ENCODE measurements around the gene SNX32. TPM values are rescaled to one million over a fixed set of nuclear protein-coding genes. Genes with fewer than 3 reads are reported as not detected.

The SNX32 gene
- total RNA-seq, 1 experiment from 2014 or later, result not detected

DNA sequence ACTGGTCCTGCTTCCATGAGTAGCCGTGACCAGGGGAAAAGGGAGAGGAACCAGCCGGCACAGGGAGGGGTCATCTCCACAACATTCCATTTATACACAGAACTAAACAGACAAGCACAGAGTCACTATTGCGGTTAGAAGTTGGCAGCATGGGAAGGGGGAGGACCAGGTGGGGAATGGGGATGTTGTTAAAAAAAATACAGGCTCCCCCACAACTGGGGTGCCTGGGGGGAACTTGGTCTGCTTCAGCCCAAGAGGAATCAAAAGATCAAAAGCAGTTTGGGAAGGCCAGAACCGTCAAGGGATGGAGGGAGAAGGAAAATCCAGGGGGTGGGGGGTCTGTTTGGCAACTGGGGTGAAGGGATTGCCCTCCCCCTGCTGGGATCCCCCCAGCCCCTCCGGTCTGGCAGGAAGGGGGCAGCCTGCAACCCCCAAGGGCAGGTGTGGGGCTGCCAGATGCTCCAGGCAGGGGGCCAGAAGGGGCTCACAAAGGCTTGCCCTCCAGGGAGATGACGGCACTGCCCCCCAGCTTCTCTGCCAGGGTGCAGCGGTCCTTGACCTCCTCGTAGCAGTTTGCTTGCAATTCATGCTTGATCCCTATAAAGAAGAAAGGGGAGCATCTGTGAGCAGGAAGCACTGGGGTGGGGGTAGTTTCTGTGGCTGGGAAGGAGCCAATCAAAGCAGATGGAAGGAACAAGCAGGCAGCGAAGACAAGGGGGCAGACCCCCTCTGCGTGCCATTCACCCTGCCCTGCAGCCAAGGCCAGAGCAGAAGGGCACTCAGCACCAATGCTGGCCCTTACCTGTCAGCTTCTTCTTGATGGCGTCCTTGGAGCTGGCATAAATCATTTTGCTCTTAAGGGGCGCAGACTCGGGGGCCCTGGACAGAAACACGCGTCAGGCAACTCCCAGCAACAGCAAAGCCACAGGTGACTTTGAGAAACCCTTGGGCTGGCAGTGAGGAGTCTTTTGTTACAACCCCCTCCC lies 21.4 kb downstream of the SNX32 start:
- no peak for DNase-seq (ENCODE audit: low read depth)

- no peak for DNase-seq (ENCODE audit: low read depth)
Observed at GRCh38 chr11:65855927-65856363, 22.2 kb downstream of the SNX32 start.

DNA sequence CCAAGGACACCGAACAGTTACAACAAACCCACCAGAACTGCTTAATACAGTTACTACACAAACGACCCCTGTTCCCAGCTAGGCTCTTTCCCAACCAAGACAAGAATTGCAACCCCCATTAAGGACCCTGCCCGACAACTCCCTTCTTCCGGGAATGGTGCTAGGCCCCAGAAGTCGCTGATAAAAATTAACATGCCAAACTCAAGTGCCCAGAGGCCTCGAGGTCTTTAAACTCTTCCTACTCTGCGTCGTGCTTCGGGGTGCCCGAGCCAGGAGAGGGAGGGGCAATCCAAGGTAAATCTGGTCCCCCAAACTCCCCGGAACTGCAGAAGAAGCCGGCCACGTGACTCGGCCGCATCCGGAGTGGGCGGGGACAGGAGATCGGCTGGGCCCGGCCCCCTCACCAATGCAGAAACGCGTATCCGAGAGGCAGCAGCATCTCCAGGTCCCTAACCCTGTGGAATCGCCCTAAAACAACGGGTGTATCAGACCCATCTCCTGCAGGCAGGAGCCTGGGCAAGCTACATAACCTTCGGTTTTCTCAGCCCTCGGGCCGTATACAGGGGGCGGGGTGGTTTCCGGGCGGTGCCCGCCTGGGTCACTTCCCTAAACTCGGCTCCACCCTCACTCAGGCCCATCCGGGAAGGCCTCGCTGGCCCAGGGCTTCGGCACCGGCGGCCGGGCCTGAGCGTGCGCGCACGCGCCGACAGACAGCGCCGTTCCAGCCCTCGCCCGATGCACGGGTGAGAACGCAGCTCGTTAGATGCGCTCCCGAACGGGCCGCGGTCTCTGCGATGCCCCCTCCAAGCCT lies 23.1 kb downstream of the SNX32 start:
- DNase-seq (ENCODE audit: low read depth), result peak; percentile 70

DNA sequence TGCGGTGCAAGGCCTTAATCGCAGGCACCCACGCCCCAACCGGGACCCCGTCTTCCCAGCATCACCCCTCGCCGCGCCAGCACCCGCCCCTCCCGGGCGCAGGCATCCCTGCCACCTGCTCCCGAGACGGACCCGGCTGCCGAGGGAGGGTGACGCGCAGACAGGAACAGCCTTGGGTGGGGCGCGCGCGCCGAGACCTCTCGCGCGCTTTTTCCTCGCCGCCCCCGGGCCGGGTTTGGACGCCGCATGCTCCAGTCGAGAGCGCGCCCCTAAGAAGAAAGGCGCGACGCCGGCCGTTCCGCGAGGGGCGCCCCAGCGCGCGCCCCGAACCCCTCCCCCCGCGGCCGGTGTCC lies 23.7 kb downstream of the SNX32 start:
- DNase-seq (ENCODE audit: low read depth), result no peak

DNA sequence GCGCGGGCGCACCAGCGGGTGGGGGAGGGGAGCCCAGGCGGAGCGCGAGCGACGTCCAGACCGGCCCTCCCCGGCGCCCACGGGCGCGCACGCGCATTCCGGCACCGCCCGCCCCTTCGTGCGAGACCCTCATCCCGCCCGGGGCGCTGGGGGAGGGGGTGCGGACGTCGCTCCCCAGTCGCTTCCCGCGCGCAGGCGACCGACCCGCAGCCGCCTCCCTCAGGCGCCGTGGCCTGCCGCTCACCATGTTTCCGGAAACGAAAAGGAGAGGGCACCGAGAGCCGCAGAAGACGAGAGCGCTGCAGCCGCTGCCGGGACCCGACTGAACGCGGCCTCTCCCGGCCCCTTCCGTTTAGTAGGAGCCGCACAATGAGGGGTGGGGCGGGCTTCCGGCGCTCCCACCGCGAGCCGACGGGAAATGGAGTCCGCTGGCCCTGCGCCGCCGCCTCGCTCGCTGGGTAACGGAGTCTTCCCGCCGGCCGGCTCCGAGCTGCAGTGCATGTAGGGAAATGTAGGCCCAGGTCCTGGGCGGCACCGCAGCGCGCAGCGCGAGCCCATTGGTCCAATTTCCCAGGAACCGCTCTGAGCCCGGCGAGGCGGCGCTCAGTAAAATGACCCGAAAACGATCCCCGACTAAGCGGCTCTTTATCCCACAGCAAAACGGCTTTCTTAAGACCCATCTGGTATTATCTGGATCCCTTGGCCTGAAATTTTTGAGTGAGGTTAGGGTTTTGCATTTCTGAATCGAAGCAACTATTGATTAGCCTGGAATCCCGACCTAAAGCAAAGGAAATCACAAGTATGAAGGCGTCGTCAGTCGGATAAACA lies 24.3 kb downstream of the SNX32 start, which contains the start of gene CFL1:
TSS of gene CFL1 (minus strand) at position 328 of the 828 bp plus-strand sequence. CDS start at position 247, 81 bp downstream.
- DNase-seq (ENCODE audit: low read depth), result peak; percentile 97

DNA sequence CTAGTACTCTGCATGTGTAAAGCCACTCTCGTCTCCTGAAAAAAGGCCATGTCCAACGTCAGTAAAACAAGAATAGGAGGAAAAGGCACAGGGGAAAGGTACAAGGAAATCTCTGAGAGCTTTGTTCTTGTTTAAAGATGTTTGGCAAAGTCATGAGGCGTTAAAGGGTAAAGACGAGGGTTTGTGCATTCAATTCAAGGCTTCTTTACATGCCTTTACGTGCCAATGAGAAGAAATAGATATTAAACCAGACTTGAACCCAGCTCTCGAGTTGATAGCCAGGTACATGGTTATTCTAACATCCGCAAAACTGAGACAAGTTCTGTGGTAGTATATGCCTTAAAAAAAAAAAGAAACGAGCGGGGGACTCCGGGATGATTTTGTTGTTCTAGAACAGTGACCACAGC lies 24.9 kb downstream of the SNX32 start:
- DNase-seq (ENCODE audit: low read depth), result no peak

DNA sequence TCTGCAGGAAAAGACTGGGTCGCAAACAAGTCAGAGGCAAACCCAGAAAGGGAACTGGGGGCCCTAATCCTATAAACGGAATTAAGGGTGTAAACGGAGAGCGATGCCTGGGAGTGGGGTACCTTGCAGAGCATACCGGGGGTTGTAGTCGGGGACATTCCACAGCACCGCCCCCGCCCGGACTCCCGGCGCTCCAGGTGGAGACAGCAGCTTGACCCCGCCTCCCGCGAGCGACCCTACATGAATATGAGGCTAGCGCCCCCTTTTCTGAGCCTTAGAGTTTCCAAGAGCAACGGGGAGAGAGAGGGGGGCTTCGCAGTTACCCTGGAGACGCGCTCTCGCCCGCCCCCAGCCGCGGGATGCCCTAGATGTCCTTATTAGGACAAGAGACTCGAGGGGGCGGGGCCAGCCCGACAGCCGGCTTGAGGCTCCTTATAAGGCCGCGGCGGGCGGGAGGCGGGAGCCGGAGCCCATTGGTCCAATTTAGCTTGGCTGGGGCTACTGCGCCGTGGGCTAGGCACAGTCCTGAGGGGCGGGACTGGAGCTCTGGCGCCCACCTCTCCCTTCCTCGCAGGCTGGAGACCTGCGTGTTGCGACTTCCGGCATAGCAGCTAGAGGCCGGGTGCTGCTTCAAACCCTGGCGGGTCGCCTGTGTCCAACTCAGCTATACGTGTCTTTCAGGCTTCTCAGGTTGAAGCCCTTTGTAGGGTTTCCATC lies 25.5 kb downstream of the SNX32 start:
- DNase-seq (ENCODE audit: low read depth), result peak; percentile 100

DNA sequence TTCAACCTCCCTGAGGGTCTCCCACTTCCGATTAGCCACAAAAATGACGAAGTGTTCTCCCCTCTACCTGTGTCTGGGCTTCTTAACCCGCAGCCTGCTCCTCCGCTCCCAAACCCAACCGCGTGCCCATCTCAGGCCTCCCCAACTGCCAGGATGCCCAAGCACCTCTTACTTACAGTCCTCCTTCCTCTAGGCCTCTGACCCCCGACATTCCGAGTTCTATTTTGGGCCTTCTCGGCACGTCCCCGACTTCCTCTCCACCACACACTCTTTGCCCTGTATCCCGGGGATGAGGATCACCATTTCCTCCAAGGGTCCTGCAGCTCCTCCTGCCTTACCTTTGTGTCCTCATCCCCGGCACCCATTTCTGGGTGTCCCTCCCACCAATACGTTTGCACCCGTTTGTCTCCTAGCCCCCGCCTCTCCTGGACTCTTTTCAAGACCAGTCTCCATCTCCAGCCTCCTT lies 26.1 kb downstream of the SNX32 start:
- DNase-seq (ENCODE audit: low read depth), result no peak

DNA sequence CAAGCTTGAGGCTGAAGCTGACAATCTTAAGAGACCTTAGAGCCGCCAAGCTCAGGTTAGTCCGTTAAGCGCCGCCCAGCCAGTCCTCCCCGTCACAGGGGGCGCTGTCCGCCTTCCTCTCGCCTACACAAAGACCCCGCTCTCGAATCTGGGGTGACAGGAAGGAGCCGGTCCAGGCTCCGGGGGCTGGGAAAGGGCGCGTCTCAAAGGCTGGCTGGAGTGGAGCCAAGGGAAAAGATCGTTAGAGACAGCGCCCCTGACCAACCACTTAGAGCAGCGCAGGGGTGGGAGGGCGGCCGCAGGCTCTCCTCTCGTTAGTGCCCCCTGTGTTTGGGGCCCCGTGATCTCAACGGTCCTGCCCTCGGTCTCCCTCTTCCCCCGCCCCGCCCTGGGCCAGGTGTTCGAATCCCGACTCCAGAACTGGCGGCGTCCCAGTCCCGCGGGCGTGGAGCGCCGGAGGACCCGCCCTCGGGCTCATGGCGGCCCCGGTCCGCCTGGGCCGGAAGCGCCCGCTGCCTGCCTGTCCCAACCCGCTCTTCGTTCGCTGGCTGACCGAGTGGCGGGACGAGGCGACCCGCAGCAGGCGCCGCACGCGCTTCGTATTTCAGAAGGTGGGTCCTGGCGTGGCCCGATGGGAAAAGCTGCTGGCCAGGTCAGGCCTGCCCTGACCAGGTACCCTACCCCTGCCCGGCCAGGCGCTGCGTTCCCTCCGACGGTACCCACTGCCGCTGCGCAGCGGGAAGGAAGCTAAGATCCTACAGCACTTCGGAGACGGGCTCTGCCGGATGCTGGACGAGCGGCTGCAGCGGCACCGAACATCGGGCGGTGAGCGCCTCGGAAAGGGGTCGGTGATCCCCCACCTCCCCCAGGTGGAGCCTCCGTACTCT lies 26.8 kb downstream of the SNX32 start, which contains the start of gene MUS81:
TSS of gene MUS81 (plus strand) at position 156 of the 887 bp plus-strand sequence. CDS start at position 477, 321 bp downstream.
- peak; percentile 99 for DNase-seq (ENCODE audit: low read depth)

DNA sequence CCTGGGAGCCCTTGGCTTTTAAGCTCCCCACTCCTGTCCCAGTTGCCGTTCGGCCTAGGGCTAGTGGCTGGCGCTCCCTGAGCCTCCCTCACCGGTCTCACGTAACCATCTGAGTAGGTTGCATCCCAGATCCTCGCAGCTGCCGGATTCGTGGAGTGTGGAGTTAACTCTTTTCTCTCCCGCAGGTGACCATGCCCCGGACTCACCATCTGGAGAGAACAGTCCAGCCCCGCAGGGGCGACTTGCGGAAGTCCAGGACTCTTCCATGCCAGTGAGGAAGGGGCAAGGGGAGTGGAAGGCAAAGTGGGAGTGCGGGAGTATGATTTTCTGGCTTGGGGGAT lies 27.4 kb downstream of the SNX32 start:
- DNase-seq (ENCODE audit: low read depth), result peak; percentile 38

GRCh38 chr11:65861533-65862183 lies 27.9 kb downstream of the SNX32 start:
- DNase-seq (ENCODE audit: low read depth), result no peak

DNA sequence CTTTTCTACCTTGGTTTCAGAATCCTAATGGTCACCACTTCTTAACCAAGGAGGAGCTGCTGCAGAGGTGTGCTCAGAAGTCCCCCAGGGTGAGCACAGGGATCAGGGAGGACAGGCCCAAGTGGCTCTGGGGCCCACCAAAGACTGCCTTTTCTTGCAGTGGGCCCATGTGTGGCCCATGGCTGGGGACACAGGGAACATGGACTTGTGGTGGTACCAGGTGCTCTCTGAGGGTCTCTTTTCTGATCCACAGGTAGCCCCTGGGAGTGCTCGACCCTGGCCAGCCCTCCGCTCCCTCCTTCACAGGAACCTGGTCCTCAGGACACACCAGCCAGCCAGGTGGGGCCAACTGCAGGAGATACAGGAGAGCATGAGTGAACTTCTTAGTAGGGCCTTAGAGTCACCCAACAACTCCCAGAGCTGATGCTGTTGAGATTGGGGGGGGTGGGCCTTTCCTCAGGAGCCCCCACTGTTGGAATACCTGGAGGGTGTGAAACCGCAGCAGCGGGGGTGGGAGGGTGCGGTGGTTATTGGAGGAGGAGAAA lies 28.5 kb downstream of the SNX32 start:
- DNase-seq (ENCODE audit: low read depth), result no peak

- no peak for DNase-seq (ENCODE audit: low read depth)
Observed at GRCh38 chr11:65862941-65863888, 29.5 kb downstream of the SNX32 start.

DNA sequence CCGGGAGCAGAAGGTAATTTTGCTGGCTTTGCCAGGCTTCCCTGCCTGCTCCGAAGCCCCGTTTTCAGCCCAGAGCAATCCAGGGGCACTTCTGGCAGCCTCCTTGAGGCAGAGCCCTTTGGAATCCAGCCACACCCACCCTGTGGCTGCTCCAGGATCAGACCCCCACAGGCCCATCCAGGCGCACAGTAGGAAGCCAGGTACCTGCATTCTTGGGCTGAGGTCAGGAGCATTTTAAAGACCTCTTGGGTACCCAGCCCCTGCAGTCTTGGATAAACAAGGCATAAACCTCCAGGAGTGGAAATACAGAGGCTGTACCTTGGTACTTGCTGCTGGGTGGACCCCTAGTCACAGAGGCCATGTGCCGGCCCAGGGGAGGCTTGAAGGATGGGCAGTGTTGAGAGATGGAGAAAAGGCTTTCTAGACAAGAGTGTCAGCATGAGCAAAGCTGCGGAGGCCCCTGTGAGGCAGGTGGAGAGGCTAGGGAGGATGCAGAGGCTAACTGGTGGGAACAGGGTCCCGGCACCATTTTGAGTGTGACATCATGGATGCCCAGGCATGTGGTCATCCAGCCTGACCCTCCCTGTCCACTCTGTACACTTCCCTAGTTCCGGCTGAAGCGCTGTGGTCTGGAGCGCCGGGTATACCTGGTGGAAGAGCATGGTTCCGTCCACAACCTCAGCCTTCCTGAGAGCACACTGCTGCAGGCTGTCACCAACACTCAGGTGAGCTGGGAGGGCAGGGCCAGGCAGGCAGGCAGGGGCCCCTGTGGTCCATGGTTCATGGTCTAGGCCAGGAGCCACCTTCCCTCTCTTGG lies 30.3 kb downstream of the SNX32 start:
- DNase-seq (ENCODE audit: low read depth), result no peak

- no peak for DNase-seq (ENCODE audit: low read depth)
Observed at GRCh38 chr11:65864706-65865471, 31.1 kb downstream of the SNX32 start.

DNA sequence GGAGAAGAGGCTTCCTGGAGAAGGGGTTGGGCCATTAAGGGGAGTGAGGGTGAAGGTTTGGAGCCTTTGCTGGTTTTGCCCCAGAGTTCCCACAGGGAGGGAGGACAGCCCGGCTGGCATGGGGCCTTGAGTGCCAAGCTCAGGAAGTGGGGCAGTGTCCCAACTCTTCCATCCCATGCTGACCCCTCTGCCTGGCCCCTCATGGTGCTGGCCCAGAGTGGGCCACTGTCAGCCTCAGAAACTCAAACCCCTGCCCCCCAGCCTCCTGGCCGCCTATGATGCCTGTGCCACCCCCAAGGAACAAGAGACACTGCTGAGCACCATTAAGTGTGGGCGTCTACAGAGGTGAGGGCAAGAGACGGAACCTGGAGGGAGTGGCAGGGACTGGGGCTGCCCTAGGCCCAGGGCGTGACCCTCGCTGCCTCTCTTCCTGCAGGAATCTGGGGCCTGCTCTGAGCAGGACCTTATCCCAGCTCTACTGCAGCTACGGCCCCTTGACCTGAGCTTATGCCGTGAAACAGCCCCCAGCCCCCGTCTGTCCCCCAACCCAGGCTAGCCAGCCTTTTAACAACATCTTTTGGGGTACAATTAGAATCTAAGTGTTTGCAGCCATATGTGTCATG lies 31.9 kb downstream of the SNX32 start:
- no peak for DNase-seq (ENCODE audit: low read depth)
